HepG2 (cell line): ENCODE measurements around the gene MXRA7. TPM values are rescaled to one million over a fixed set of nuclear protein-coding genes. Genes with fewer than 3 reads are reported as not detected.

ENCODE experiments used
- ARID4A ChIP-seq: sonication (generic); formaldehyde crosslinking; IDR thresholded peaks from 2 replicates; pipeline ENCODE4 v1.5.0; 2020; ENCODE audit warnings: mild to moderate bottlenecking, missing genetic modification reagents, borderline replicate concordance
- ATRX ChIP-seq: sonication (generic); formaldehyde crosslinking; IDR thresholded peaks from 2 replicates; pipeline ENCODE4 v1.4.0; 2020; ENCODE audit warnings: missing genetic modification reagents, borderline replicate concordance
- CBX2 ChIP-seq, 2 experiments: fragments of 200-600 bp in 1 of 2; sonication (generic); formaldehyde crosslinking in 1 of 2; IDR thresholded peaks; 2 replicates each; pipeline versions ENCODE4 v1.7.0 to v1.8.1; 2018 to 2022; ENCODE audit warnings: low read depth in 2 of 2, low read length in 1 of 2, mild to moderate bottlenecking in 1 of 2, missing genetic modification reagents in 1 of 2
- CENPBD1 ChIP-seq: sonication (generic); formaldehyde crosslinking; IDR thresholded peaks from 2 replicates; pipeline ENCODE4 v1.8.0; 2022; ENCODE audit warnings: missing genetic modification reagents, low read depth, mild to moderate bottlenecking, borderline replicate concordance
- DDIT3 ChIP-seq: sonication (generic); formaldehyde crosslinking; IDR thresholded peaks from 2 replicates; pipeline ENCODE4 v1.4.0; 2020; ENCODE audit warnings: mild to moderate bottlenecking, missing genetic modification reagents
- DMAP1 ChIP-seq: IDR thresholded peaks from 2 replicates; pipeline ENCODE4 v1.6.1; 2016
- JUND ChIP-seq: sonication (generic); formaldehyde crosslinking; IDR thresholded peaks from 2 replicates; pipeline ENCODE4 v1.8.0; 2022; ENCODE audit warnings: mild to moderate bottlenecking, missing genetic modification reagents
- KDM4B ChIP-seq: sonication (generic); formaldehyde crosslinking; IDR thresholded peaks from 2 replicates; pipeline ENCODE4 v1.4.0; 2020; ENCODE audit warnings: missing genetic modification reagents
- THYN1 ChIP-seq: sonication (generic); formaldehyde crosslinking; IDR thresholded peaks from 2 replicates; pipeline ENCODE4 v1.8.1; 2023; ENCODE audit warnings: low read depth, mild to moderate bottlenecking, moderate library complexity, missing genetic modification reagents, borderline replicate concordance
- ZNF562 ChIP-seq: sonication (generic); formaldehyde crosslinking; IDR thresholded peaks from 2 replicates; pipeline ENCODE4 v1.8.0; 2022; ENCODE audit warnings: missing genetic modification reagents, borderline replicate concordance
- ZNF720 ChIP-seq: sonication (generic); formaldehyde crosslinking; IDR thresholded peaks from 2 replicates; pipeline ENCODE4 v1.4.0; 2020; ENCODE audit warnings: missing genetic modification reagents
- polyA plus RNA-seq, 8 experiments: library from polyadenylated mRNA; depleted of rRNA in 3 of 8; stranded (reverse) in 7 of 8; unstranded in 1 of 8; fragments of >200 nt; fragmentation: Illumina TruSeq in 4 of 8; extraction: Trizol in 4 of 8; gene quantifications; 2 replicates each; pipeline versions ENCODE4 v1.2.1 to v1.2.3, GENCODE V29; 2011 to 2016; ENCODE audit warnings: low read depth in 4 of 8, missing spikeins in 1 of 8, mixed read lengths in 1 of 8; ENCODE audit not compliant: insufficient read depth in 1 of 8
- total RNA-seq, 5 experiments: library from RNA; depleted of rRNA; stranded (reverse); fragments of >200 nt; fragmentation: Illumina TruSeq; extraction: Trizol; gene quantifications; 2 replicates each; pipeline ENCODE4 v1.2.3, GENCODE V29; 2016; ENCODE audit warnings: low read depth in 1 of 5
- TF ChIP-seq, protein P1 (sequence below): sonication (generic); formaldehyde crosslinking; IDR thresholded peaks from 2 replicates; pipeline ENCODE4 v1.5.1; 2020; ENCODE audit warnings: mild to moderate bottlenecking, missing genetic modification reagents, borderline replicate concordance
- TF ChIP-seq, protein P2 (sequence below): sonication (generic); formaldehyde crosslinking; IDR thresholded peaks from 2 replicates; pipeline ENCODE4 v1.4.0; 2020; ENCODE audit warnings: mild to moderate bottlenecking, low read depth, missing genetic modification reagents
- TF ChIP-seq, protein P3 (sequence below): sonication (generic); formaldehyde crosslinking; IDR thresholded peaks from 2 replicates; pipeline ENCODE4 v1.4.0; 2020; ENCODE audit warnings: missing genetic modification reagents

MXRA7 gene
- total and polyA plus RNA-seq, 2 of the 13 experiments (the other 11 are each of a cell fraction or from before 2014, with no cell fraction given) = 44.8 to 112 TPM

DNA sequence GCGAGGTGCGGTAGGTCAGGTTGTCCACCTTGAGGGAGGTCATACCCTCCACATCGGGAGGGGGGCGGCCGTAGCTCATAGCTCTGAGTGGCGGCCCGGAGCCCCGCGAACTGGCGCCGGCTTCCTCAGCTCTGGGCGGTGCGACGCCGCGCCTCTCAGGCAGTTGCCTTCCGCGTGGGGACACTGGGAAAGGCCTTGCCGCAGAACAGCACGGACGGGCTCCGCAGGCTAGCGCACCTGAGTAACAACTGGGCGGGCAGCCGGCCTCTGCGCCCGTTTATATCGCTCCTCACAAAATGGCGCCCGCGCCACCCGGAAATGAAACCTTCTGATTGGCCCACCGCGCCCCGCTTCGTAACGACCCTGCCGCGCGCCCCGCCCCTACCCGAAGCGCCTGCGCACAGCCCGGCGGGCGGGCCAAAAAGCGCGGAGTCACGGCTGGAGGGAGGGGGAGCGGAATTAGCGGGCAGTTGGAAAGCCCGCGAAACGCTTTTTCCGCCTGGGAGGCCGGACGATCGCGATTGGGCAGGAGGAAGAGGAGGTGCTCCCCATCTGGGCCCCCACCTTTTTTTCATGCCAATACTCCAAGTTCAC is 26.4 kb upstream of the MXRA7 start, which contains the start of gene SRSF2 (continued):
- TF ChIP-seq, protein P1, sequence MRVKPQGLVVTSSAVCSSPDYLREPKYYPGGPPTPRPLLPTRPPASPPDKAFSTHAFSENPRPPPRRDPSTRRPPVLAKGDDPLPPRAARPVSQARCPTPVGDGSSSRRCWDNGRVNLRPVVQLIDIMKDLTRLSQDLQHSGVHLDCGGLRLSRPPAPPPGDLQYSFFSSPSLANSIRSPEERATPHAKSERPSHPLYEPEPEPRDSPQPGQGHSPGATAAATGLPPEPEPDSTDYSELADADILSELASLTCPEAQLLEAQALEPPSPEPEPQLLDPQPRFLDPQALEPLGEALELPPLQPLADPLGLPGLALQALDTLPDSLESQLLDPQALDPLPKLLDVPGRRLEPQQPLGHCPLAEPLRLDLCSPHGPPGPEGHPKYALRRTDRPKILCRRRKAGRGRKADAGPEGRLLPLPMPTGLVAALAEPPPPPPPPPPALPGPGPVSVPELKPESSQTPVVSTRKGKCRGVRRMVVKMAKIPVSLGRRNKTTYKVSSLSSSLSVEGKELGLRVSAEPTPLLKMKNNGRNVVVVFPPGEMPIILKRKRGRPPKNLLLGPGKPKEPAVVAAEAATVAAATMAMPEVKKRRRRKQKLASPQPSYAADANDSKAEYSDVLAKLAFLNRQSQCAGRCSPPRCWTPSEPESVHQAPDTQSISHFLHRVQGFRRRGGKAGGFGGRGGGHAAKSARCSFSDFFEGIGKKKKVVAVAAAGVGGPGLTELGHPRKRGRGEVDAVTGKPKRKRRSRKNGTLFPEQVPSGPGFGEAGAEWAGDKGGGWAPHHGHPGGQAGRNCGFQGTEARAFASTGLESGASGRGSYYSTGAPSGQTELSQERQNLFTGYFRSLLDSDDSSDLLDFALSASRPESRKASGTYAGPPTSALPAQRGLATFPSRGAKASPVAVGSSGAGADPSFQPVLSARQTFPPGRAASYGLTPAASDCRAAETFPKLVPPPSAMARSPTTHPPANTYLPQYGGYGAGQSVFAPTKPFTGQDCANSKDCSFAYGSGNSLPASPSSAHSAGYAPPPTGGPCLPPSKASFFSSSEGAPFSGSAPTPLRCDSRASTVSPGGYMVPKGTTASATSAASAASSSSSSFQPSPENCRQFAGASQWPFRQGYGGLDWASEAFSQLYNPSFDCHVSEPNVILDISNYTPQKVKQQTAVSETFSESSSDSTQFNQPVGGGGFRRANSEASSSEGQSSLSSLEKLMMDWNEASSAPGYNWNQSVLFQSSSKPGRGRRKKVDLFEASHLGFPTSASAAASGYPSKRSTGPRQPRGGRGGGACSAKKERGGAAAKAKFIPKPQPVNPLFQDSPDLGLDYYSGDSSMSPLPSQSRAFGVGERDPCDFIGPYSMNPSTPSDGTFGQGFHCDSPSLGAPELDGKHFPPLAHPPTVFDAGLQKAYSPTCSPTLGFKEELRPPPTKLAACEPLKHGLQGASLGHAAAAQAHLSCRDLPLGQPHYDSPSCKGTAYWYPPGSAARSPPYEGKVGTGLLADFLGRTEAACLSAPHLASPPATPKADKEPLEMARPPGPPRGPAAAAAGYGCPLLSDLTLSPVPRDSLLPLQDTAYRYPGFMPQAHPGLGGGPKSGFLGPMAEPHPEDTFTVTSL (CRISPR knock-in tag) = peak; percentile 81
- 0 out of 2 replicates have a peak, but pooled peaks have one; percentile 86 for TF ChIP-seq CENPBD1 (CRISPR knock-in tag)
- TF ChIP-seq ZNF720 (CRISPR knock-in tag) = 0 out of 2 replicates have a peak, but pooled peaks have one; percentile 72
- TF ChIP-seq, protein P2, sequence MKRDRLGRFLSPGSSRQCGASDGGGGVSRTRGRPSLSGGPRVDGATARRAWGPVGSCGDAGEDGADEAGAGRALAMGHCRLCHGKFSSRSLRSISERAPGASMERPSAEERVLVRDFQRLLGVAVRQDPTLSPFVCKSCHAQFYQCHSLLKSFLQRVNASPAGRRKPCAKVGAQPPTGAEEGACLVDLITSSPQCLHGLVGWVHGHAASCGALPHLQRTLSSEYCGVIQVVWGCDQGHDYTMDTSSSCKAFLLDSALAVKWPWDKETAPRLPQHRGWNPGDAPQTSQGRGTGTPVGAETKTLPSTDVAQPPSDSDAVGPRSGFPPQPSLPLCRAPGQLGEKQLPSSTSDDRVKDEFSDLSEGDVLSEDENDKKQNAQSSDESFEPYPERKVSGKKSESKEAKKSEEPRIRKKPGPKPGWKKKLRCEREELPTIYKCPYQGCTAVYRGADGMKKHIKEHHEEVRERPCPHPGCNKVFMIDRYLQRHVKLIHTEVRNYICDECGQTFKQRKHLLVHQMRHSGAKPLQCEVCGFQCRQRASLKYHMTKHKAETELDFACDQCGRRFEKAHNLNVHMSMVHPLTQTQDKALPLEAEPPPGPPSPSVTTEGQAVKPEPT = peak; percentile 93; the same call in 1 of the 2 replicates
- TF ChIP-seq ARID4A (CRISPR knock-in tag) = peak; percentile 88; the same call in 1 of the 2 replicates
- peak; percentile 86; the same call in 1 of the 2 replicates for TF ChIP-seq KDM4B (CRISPR knock-in tag)
- TF ChIP-seq ATRX (CRISPR knock-in tag) = no peak
- peak; percentile 92 for TF ChIP-seq DDIT3 (CRISPR knock-in tag)
- TF ChIP-seq THYN1 (CRISPR knock-in tag) = no peak
- no peak; the same call in 1 of the 2 replicates for TF ChIP-seq ZNF562 (CRISPR knock-in tag)
- TF ChIP-seq, protein P3, sequence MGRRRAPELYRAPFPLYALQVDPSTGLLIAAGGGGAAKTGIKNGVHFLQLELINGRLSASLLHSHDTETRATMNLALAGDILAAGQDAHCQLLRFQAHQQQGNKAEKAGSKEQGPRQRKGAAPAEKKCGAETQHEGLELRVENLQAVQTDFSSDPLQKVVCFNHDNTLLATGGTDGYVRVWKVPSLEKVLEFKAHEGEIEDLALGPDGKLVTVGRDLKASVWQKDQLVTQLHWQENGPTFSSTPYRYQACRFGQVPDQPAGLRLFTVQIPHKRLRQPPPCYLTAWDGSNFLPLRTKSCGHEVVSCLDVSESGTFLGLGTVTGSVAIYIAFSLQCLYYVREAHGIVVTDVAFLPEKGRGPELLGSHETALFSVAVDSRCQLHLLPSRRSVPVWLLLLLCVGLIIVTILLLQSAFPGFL (CRISPR knock-in tag) = peak; percentile 98
- peak; percentile 79; the same call in 1 of the 2 replicates for TF ChIP-seq JUND (CRISPR knock-in tag)
- no peak for TF ChIP-seq CBX2 (IDR thresholded peaks at IDR 0.05; ENCODE audit: low read depth, low read length)
- peak; percentile 93 for TF ChIP-seq CBX2 (CRISPR knock-in tag; IDR thresholded peaks at IDR 0.05; ENCODE audit: low read depth)
- TF ChIP-seq DMAP1 (CRISPR knock-in tag) = peak; percentile 97
